Measurements from ENCODE around the gene DNAJC10. TPM values are rescaled to one million over a fixed set of nuclear protein-coding genes. Genes with fewer than 3 reads are reported as not detected.
A peak's percentile ranks its signal among the peaks of the same experiment; 100 is the strongest.

DNAJC10 gene
- total RNA-seq, 4 donors from 2014 or later = 39.1 to 46.9 (median 39.5) TPM

GRCh38 chr2:182784777-182785176 is 68.7 kb downstream of the DNAJC10 start:
- TF ChIP-seq POLR2AphosphoS5 (IDR thresholded peaks at IDR 0.05) = no peak
- peak; percentile 55 to 64 (median 56) for TF ChIP-seq CTCF (IDR thresholded peaks at IDR 0.05)
- TF ChIP-seq EP300 (IDR thresholded peaks at IDR 0.05) = no peak
- no peak for TF ChIP-seq POLR2A (IDR thresholded peaks at IDR 0.05; ENCODE audit: low read depth)
- no peak for DNase-seq (ENCODE audit: extremely low spot score)
- Histone ChIP-seq H3K36me3 (peaks cover 0 to 7% (median 3%) of the 10 kb centered on the region in 4 donors), H3K27ac (replicated peaks in 1 of 4) (no peak overlapping the region), H3K4me1 (no peaks in the 10 kb centered on the region), H3K27me3 (no peaks in the 10 kb centered on the region), H3K4me3 (no peak overlapping the region), H3K9me3 (no peaks in the 10 kb centered on the region)
- intact Hi-C loops (cut with DNase I) = loop anchor here (5.0 kb wide), 1 partner anchor 198 kb away; no protein-coding TSS in a partner anchor
- 83% methylated on average over 1 of the region's 1 CpG for WGBS

- intact Hi-C loops (cut with DNase I) = no loop called here
- H3K4me1 ChIP-seq = peaks cover 0 to 25% (median 16%) of the 10 kb centered on the region in 4 donors
- H3K27ac ChIP-seq (replicated peaks in 1 of 4) = peak overlapping the region in 2 of 4 donors; percentile 63 to 73
- no peaks in the 10 kb centered on the region for H3K9me3 ChIP-seq
- no peak for DNase-seq (ENCODE audit: extremely low spot score)
- no peak overlapping the region for H3K4me3 ChIP-seq
- H3K36me3 ChIP-seq = no peaks in the 10 kb centered on the region
- TF ChIP-seq EP300 (IDR thresholded peaks at IDR 0.05) (no peak), POLR2A (IDR thresholded peaks at IDR 0.05; ENCODE audit: low read depth) (no peak), CTCF (IDR thresholded peaks at IDR 0.05) (no peak), POLR2AphosphoS5 (IDR thresholded peaks at IDR 0.05) (no peak)
- WGBS = 69% methylated on average over 2 of the region's 2 CpGs
- H3K27me3 ChIP-seq = no peaks in the 10 kb centered on the region
Measured at GRCh38 chr2:182792441-182792840, 76.4 kb downstream of the DNAJC10 start.

GRCh38 chr2:182798736-182799135 is 82.7 kb downstream of the DNAJC10 start:
- H3K27me3 ChIP-seq = no peaks in the 10 kb centered on the region
- DNase-seq (ENCODE audit: extremely low spot score) = no peak
- H3K9me3 ChIP-seq = no peaks in the 10 kb centered on the region
- 76% methylated on average over 2 of the region's 2 CpGs for WGBS
- no peak overlapping the region for H3K27ac ChIP-seq (replicated peaks in 1 of 4)
- intact Hi-C loops (cut with DNase I) = no loop called here
- peaks cover 0 to 7% (median 2%) of the 10 kb centered on the region in 4 donors for H3K4me1 ChIP-seq
- no peak overlapping the region for H3K4me3 ChIP-seq
- TF ChIP-seq EP300 (IDR thresholded peaks at IDR 0.05) (no peak), POLR2A (IDR thresholded peaks at IDR 0.05; ENCODE audit: low read depth) (no peak), CTCF (IDR thresholded peaks at IDR 0.05) (no peak), POLR2AphosphoS5 (IDR thresholded peaks at IDR 0.05) (no peak)
- no peaks in the 10 kb centered on the region for H3K36me3 ChIP-seq

GRCh38 chr2:182804128-182804527 is 88.1 kb downstream of the DNAJC10 start:
- Histone ChIP-seq H3K36me3 (no peaks in the 10 kb centered on the region), H3K27ac (replicated peaks in 1 of 4) (no peak overlapping the region), H3K9me3 (no peaks in the 10 kb centered on the region), H3K4me3 (no peak overlapping the region), H3K4me1 (no peaks in the 10 kb centered on the region), H3K27me3 (no peaks in the 10 kb centered on the region)
- DNase-seq (ENCODE audit: extremely low spot score) = no peak
- WGBS = 91% methylated on average over 5 of the region's 5 CpGs
- intact Hi-C loops (cut with DNase I) = no loop called here
- TF ChIP-seq CTCF (IDR thresholded peaks at IDR 0.05) = no peak
- no peak for TF ChIP-seq EP300 (IDR thresholded peaks at IDR 0.05)
- no peak for TF ChIP-seq POLR2AphosphoS5 (IDR thresholded peaks at IDR 0.05)
- no peak for TF ChIP-seq POLR2A (IDR thresholded peaks at IDR 0.05; ENCODE audit: low read depth)

- no peak for DNase-seq (ENCODE audit: extremely low spot score)
- intact Hi-C loops (cut with DNase I) = no loop called here
- Histone ChIP-seq H3K36me3 (no peaks in the 10 kb centered on the region), H3K4me1 (no peaks in the 10 kb centered on the region), H3K4me3 (no peak overlapping the region), H3K9me3 (no peaks in the 10 kb centered on the region), H3K27ac (replicated peaks in 1 of 4) (no peak overlapping the region), H3K27me3 (no peaks in the 10 kb centered on the region)
- TF ChIP-seq EP300 (IDR thresholded peaks at IDR 0.05) (no peak), CTCF (IDR thresholded peaks at IDR 0.05) (no peak), POLR2A (IDR thresholded peaks at IDR 0.05; ENCODE audit: low read depth) (no peak), POLR2AphosphoS5 (IDR thresholded peaks at IDR 0.05) (no peak)
- 67% methylated on average over 3 of the region's 3 CpGs for WGBS
Measured at GRCh38 chr2:182807319-182807718, 91.3 kb downstream of the DNAJC10 start.
